GM20000 (cell line): Measurements from ENCODE around the gene HOMER1.

ENCODE experiments used
- DNase-seq: peaks from one replicate; pipeline ENCODE4 v3.0.0; 2012; ENCODE audit warnings: low spot score
- TF ChIP-seq, protein P1 (sequence below): IDR thresholded peaks from 2 replicates; pipeline ENCODE4 v1.5.1; 2012; ENCODE audit warnings: mild to moderate bottlenecking, control low read depth; ENCODE audit errors: extremely low read depth, missing control alignments

The HOMER1 gene

GRCh38 chr5:79456400-79456799, 57.5 kb downstream of the HOMER1 start:
- TF ChIP-seq, protein P1, sequence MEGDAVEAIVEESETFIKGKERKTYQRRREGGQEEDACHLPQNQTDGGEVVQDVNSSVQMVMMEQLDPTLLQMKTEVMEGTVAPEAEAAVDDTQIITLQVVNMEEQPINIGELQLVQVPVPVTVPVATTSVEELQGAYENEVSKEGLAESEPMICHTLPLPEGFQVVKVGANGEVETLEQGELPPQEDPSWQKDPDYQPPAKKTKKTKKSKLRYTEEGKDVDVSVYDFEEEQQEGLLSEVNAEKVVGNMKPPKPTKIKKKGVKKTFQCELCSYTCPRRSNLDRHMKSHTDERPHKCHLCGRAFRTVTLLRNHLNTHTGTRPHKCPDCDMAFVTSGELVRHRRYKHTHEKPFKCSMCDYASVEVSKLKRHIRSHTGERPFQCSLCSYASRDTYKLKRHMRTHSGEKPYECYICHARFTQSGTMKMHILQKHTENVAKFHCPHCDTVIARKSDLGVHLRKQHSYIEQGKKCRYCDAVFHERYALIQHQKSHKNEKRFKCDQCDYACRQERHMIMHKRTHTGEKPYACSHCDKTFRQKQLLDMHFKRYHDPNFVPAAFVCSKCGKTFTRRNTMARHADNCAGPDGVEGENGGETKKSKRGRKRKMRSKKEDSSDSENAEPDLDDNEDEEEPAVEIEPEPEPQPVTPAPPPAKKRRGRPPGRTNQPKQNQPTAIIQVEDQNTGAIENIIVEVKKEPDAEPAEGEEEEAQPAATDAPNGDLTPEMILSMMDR, result no peak
- DNase-seq, result no peak

DNA sequence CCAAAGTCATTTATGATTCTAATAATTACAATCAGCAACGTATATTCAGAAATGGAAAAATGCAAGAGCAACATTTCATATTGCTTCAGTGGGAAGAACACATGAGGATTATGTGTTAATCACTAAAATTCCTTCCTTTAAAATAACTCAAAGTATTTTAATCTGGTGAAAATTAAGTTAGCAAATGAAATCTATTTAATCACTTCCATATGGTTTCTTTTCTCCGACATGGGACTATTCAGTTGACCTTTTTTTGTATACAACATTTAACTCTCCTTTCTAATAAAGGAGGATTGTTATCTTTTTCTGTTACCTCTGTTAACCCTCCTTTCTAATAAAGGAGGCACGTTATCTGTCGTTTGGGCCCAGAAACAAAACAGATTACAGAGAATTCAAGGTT, 59.9 kb downstream of the HOMER1 start:
- TF ChIP-seq, protein P1, result no peak

DNA sequence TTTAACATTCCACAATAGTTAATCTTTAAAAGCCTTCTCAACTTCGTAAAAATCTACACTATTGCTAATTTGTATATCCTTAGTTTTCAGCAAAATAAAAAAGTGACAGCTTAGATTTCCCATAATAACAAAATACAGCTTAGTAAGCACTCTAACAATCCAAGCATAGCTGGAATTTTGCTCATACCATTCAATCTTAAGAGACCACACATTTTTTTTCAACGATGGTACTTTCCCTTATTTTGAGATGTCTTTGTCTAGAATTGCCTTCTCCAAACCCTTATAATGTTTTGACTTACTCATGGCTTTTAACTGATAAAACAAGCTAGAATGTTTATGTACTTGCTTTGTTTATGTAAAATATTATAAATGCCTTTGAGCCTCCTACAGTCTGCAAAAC, 65.6 kb downstream of the HOMER1 start:
- TF ChIP-seq, protein P1, result no peak
- no peak for DNase-seq

More for the DNA sequence above, 59.9 kb downstream of the HOMER1 start:
- no peak for DNase-seq

- DNase-seq, result no peak
- TF ChIP-seq, protein P1, result no peak
Observed at GRCh38 chr5:79436821-79437220, 77.1 kb downstream of the HOMER1 start.

DNA sequence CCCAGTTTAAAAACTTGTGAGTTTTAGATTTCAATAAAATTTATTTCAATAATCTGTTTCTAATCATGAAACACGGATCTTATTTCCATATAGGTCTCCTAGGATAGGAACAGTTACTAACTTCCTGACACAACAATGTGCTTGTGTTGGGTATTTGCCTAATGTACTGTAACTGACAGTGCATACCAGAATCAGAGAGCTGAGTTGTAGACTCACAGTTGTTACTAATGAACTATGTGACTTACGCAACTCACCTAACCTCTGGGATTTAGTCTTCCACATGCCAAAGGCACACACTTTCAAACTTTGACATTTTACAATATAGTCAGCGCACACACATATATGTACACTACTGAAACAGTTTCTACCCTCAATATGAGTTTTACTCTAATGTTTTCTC, 77.7 kb downstream of the HOMER1 start:
- DNase-seq, result no peak

DNA sequence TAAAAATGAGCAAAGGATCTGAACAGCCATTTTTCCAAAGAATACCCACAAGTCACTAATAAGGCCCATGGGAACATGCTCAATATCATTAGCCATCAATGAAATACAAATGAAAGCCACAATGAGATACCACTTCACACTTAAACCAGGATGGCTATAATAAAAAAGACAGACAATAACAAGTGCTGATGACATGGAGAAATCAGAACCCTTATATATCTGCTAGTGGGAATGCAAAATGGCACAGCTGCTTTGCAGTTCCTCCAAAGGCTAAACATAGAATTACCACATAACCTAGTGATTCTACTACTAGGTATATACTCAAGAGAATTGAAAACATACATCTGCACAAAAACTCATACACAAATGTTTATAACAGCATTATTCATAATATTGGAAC, 83.7 kb downstream of the HOMER1 start:
- DNase-seq, result no peak
- TF ChIP-seq, protein P1, result no peak

More for the DNA sequence above, 77.7 kb downstream of the HOMER1 start:
- TF ChIP-seq, protein P1, result no peak

DNA sequence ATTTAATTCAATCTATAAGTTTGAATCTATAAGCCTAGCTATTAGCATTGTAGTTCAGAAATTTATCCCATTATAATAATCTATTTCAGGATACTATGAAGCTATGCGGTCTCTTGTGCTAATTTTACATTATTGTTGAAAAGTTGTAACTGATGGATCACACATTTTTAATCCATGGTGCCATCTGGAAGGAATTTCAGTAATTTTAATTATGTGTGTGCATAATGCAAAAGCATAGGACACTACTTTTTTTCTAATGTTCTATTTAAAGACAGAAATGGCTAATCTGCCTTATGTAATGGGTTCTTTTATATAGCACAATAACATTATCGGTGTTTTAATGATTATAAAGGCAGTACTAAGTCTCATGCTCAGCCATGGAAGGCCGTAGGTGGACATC, 90.6 kb downstream of the HOMER1 start:
- TF ChIP-seq, protein P1, result no peak

More for the DNA sequence above, 90.6 kb downstream of the HOMER1 start:
- no peak for DNase-seq
